OCI-LY7 (cell line): ENCODE measurements around the gene ECI1. TPM values are rescaled to one million over a fixed set of nuclear protein-coding genes. Genes with fewer than 3 reads are reported as not detected.

Experiments
- BruUV-seq: library from RNA; stranded (reverse); fragments of 400-500 nt; replicated peaks from 2 replicates; lab custom pipeline; 2021; lab: Mats Ljungman, UMichigan
- CTCF ChIA-PET: fragments of 300-600 bp; sonication (Branson Sonifier 250); formaldehyde crosslinking; loops from one replicate; lab custom pipeline; 2022; ENCODE audit warnings: antibody characterized with exemption; ENCODE audit not compliant: unreplicated experiment; lab: Charles Lee
- POLR2A ChIA-PET: fragments of 300-600 bp; sonication (Branson Sonifier 250); formaldehyde crosslinking; loops from one replicate; lab custom pipeline; 2022; ENCODE audit warnings: antibody characterized with exemption; lab: Charles Lee
- DNase-seq: peaks from one replicate; pipeline ENCODE4 v3.0.0-alpha.2; 2015; ENCODE audit warnings: low spot score
- H2AFZ ChIP-seq: fragments of 200-600 bp; sonication (generic), shearing (Covaris generic); 2 replicates; pipeline ENCODE4 v1.6.1; 2014; ENCODE audit warnings: mild to moderate bottlenecking, antibody characterized with exemption, low read length, moderate library complexity
- H3K27ac ChIP-seq: fragments of 200-600 bp; sonication (generic); 2 replicates; pipeline ENCODE4 v1.5.1; 2014; ENCODE audit warnings: mixed run types, low read depth, mild to moderate bottlenecking, moderate library complexity, low read length, inconsistent platforms; ENCODE audit not compliant: poor library complexity, severe bottlenecking
- H3K36me3 ChIP-seq: fragments of 200-600 bp; sonication (generic); 2 replicates; pipeline ENCODE4 v1.6.1; 2014; ENCODE audit warnings: mild to moderate bottlenecking, antibody characterized with exemption, low read length, moderate library complexity, mixed read lengths; ENCODE audit not compliant: insufficient read depth
- H3K4me1 ChIP-seq: fragments of 200-600 bp; sonication (generic); 2 replicates; pipeline ENCODE4 v1.5.1; 2014; ENCODE audit warnings: mild to moderate bottlenecking, low read length; ENCODE audit not compliant: insufficient read depth, poor library complexity, severe bottlenecking
- H3K4me2 ChIP-seq: fragments of 200-600 bp; sonication (generic); 2 replicates; pipeline ENCODE4 v1.6.1; 2014; ENCODE audit warnings: mild to moderate bottlenecking, low read length
- H3K4me3 ChIP-seq: fragments of 200-600 bp; sonication (generic); 2 replicates; pipeline ENCODE4 v1.5.1; 2014; ENCODE audit warnings: mild to moderate bottlenecking, low read depth, low read length; ENCODE audit not compliant: poor library complexity, severe bottlenecking
- H3K79me2 ChIP-seq: fragments of 200-600 bp; sonication (generic); 2 replicates; pipeline ENCODE4 v1.6.1; 2016; ENCODE audit warnings: low read depth, mild to moderate bottlenecking, low read length, moderate library complexity, mixed read lengths; ENCODE audit not compliant: insufficient read depth
- H3K9me2 ChIP-seq: fragments of 200-600 bp; sonication (generic); 2 replicates; pipeline ENCODE4 v1.6.1; 2016; ENCODE audit warnings: mild to moderate bottlenecking, low read length, mixed read lengths; ENCODE audit not compliant: insufficient read depth
- H3K9me3 ChIP-seq: fragments of 200-600 bp; sonication (generic); 2 replicates; pipeline ENCODE4 v1.6.1; 2014; ENCODE audit warnings: mild to moderate bottlenecking, mixed run types, low read length, mixed read lengths
- H4K20me1 ChIP-seq: fragments of 200-600 bp; sonication (generic); 2 replicates; pipeline ENCODE4 v1.6.1; 2014; ENCODE audit warnings: mild to moderate bottlenecking, antibody characterized with exemption, low read length, moderate library complexity, mixed read lengths; ENCODE audit not compliant: insufficient read depth
- EZH2phosphoT487 ChIP-seq: fragments of 200-600 bp; sonication (generic); IDR thresholded peaks from 2 replicates; pipeline ENCODE4 v1.6.1; 2018; ENCODE audit warnings: low read depth, borderline replicate concordance, mild to moderate bottlenecking, mixed run types, antibody characterized with exemption, low read length, moderate library complexity, mixed read lengths
- intact Hi-C: fragments of 100-400 bp; cut with micrococcal nuclease; formaldehyde crosslinking; loops from one replicate; pipeline ENCODE4 v1.10.0; 2022; ENCODE audit not compliant: unreplicated experiment
- total RNA-seq, 2 experiments: library from RNA; depleted of rRNA in 1 of 2; stranded (reverse); fragments of >200 nt in 1 of 2; shearing (Covaris generic) in 1 of 2; gene quantifications; 2 replicates each; pipeline ENCODE4 v1.2.3, GENCODE V29; 2014 to 2022
- TF ChIP-seq, protein P1 (sequence below): fragments of 200-600 bp; sonication (generic); conservative IDR thresholded peaks from 2 replicates; pipeline ENCODE4 v1.5.1; 2014; ENCODE audit warnings: mild to moderate bottlenecking, antibody characterized with exemption, low read length, moderate library complexity, mixed read lengths

The ECI1 gene
- total RNA-seq, 2 experiments from 2014 or later = 74.5 to 80.0 TPM

DNA sequence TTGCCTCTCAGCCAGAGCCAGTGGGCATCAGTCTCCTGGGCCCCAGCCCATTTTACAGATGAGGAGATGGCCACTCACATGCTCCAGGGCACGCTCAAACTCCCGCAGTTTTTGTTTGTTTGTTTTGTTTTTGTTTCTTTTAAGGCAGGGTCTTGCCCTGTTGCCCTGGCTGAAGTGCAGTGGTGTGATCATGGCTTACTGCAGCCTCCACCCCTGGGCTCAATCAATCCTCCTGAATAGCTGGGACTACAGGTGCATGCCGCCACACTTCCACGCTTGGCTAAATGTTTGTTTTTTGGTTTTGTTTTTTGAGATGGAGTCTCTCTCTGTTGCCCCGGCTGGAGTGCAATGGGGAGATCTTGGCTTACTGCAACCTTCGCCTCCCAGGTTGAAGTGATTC, 24.5 kb downstream of the ECI1 start:
- Histone ChIP-seq H3K4me2 (no peak overlapping the region), H4K20me1 (0 out of 2 replicates have a peak, but pooled peaks cover 3% of the 10 kb centered on the region), H3K4me3 (no peak overlapping the region), H3K9me3 (no peaks in the 10 kb centered on the region), H3K4me1 (peaks cover 10% of the 10 kb centered on the region), H2AFZ (no peak overlapping the region), H3K9me2 (no peaks in the 10 kb centered on the region), H3K79me2 (peaks cover 32% of the 10 kb centered on the region), H3K27ac (no peak overlapping the region), H3K36me3 (peaks cover 41% of the 10 kb centered on the region)
- ChIA-PET CTCF (interaction anchor here (0.5 kb wide), 1 partner anchor 293 kb away, joined by 4 read pairs; no protein-coding TSS in a partner anchor), POLR2A (no interaction called here)
- intact Hi-C loops = no loop called here
- TF ChIP-seq, protein P1, sequence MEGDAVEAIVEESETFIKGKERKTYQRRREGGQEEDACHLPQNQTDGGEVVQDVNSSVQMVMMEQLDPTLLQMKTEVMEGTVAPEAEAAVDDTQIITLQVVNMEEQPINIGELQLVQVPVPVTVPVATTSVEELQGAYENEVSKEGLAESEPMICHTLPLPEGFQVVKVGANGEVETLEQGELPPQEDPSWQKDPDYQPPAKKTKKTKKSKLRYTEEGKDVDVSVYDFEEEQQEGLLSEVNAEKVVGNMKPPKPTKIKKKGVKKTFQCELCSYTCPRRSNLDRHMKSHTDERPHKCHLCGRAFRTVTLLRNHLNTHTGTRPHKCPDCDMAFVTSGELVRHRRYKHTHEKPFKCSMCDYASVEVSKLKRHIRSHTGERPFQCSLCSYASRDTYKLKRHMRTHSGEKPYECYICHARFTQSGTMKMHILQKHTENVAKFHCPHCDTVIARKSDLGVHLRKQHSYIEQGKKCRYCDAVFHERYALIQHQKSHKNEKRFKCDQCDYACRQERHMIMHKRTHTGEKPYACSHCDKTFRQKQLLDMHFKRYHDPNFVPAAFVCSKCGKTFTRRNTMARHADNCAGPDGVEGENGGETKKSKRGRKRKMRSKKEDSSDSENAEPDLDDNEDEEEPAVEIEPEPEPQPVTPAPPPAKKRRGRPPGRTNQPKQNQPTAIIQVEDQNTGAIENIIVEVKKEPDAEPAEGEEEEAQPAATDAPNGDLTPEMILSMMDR = no peak
- no peak for TF ChIP-seq EZH2phosphoT487
- BruUV-seq = no TSS peak
- no peak for DNase-seq

GRCh38 chr16:2226245-2226793, 25.1 kb downstream of the ECI1 start:
- Histone ChIP-seq H3K4me1 (peaks cover 10% of the 10 kb centered on the region), H3K9me3 (no peaks in the 10 kb centered on the region), H3K9me2 (no peaks in the 10 kb centered on the region), H2AFZ (no peak overlapping the region), H3K36me3 (peaks cover 41% of the 10 kb centered on the region), H3K27ac (no peak overlapping the region), H3K4me3 (no peak overlapping the region), H4K20me1 (0 out of 2 replicates have a peak, but pooled peaks cover 3% of the 10 kb centered on the region), H3K4me2 (no peak overlapping the region), H3K79me2 (peaks cover 32% of the 10 kb centered on the region)
- DNase-seq = no peak
- CTCF ChIA-PET = interaction anchor here (0.5 kb wide), 1 partner anchor 294 kb away, joined by 4 read pairs; no protein-coding TSS in a partner anchor
- TF ChIP-seq, protein P1 = no peak
- no peak for TF ChIP-seq EZH2phosphoT487
- no TSS peak for BruUV-seq
- intact Hi-C loops = no loop called here
- POLR2A ChIA-PET = no interaction called here

DNA sequence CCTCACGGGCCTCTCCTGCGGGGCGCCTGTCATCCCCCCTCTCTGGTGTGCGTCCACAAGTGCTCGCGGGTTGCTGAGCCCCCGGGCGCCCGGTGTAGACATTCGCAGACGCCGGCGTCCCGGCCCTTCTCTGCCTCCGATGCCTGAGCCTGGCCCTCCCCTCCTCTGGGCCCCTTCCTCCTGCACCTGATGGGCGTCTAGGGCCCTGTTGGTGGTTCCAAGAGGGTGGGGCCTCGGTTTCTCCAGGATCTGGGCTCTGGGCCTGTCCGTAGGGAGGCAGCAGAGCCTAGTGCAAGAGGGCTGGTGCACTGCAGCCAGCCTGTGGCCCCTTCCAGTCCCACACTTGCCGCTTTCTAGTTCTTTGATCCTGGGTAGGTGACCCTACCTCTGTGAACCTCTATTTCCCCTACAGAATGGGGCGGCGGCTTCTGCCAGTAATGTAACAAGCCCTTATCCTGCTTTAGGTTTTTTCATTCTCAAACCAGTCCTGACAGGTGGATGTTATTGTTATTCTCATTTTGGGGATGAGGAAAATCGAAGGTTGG, 27.4 kb downstream of the ECI1 start:
- Histone ChIP-seq H3K27ac (peak overlapping the region; percentile 65), H2AFZ (peak overlapping the region; percentile 58; the same call in 1 of the 2 replicates), H3K9me2 (no peaks in the 10 kb centered on the region), H4K20me1 (0 out of 2 replicates have a peak, but pooled peaks cover 3% of the 10 kb centered on the region), H3K4me1 (peaks cover 10% of the 10 kb centered on the region), H3K9me3 (no peaks in the 10 kb centered on the region), H3K36me3 (peaks cover 22% of the 10 kb centered on the region), H3K4me3 (peak overlapping the region; percentile 94), H3K79me2 (peaks cover 32% of the 10 kb centered on the region), H3K4me2 (peak overlapping the region; percentile 84)
- POLR2A ChIA-PET = no interaction called here
- TSS peak; percentile 66 for BruUV-seq
- TF ChIP-seq, protein P1 = peak; percentile 20; the same call in 1 of the 2 replicates
- no peak for TF ChIP-seq EZH2phosphoT487
- peak; percentile 57 for DNase-seq
- CTCF ChIA-PET = no interaction called here
- intact Hi-C loops = loop anchor here (1.0 to 5.0 kb wide), 4 partner anchors 9 to 72 kb away; partner anchors contain the start of genes ECI1 and MLST8
